Gastrocnemius medialis (tissue), 4 donors: Measurements from ENCODE around the gene EME2.

Experiments
- POLR2A ChIP-seq, 2 donors: fragments of 450-650 bp; IDR thresholded peaks; one replicate each; pipeline ENCODE4 v1.6.1; 2017; ENCODE audit warnings: antibody characterized with exemption in 2 of 2, mild to moderate bottlenecking in 2 of 2, moderate library complexity in 2 of 2
- TF ChIP-seq, protein P1 (sequence below), 5 experiments: fragments of 450-650 bp in 3 of 5; fragments of 200-600 bp in 2 of 5; sonication (generic) in 2 of 5; IDR thresholded peaks in 4 of 5; conservative IDR thresholded peaks in 1 of 5; 1 replicate in 4 of 5; 2 replicates in 1 of 5; pipeline ENCODE4 v1.5.1; 2016 to 2019; ENCODE audit warnings: antibody characterized with exemption in 5 of 5, mild to moderate bottlenecking in 3 of 5, moderate library complexity in 3 of 5

DNA sequence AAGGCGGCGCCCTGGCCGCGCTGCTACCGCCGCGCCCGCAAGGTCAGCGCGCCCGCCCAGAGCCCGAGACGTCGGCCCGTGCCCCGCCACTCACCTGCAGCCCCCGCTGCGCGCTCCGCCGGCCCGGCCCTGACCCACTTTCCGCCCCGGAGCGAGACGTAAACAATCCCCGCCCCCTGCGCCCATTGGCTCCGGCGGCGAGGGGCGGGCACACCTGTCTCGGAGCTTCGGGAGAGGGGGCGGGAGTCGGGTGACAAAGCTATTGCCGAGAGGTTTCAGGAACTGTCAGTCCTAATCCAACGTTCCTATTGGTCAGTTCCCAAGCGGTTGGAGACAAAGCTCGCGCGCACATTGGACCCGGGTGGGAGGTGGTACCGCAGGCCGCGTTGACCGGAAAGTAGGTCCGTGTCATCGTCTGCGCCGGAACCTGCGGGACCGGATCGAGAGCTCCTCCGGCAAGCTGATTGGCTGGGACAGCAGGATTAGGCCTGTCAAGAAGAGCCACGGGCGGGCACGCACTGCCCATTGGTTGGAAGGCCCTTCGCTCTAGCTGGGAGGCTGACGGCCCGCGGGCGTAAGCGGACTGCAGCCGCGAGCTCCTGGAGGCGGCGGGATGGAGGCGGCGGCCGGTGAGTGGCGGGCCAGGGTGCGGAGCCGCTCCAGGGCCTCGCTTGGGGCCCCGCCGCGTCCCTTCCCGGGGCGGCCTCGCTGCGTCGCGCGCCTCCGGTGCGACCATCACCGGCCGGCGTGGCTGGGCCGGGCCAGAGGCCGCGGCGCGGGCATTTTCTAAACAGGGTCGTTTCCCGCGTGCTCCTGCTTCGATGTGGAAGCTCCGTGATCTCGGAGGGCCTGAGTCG, 10.0 kb downstream of the EME2 start, which contains the start of the genes NUBP2 and SPSB3:
- TF ChIP-seq, protein P1, sequence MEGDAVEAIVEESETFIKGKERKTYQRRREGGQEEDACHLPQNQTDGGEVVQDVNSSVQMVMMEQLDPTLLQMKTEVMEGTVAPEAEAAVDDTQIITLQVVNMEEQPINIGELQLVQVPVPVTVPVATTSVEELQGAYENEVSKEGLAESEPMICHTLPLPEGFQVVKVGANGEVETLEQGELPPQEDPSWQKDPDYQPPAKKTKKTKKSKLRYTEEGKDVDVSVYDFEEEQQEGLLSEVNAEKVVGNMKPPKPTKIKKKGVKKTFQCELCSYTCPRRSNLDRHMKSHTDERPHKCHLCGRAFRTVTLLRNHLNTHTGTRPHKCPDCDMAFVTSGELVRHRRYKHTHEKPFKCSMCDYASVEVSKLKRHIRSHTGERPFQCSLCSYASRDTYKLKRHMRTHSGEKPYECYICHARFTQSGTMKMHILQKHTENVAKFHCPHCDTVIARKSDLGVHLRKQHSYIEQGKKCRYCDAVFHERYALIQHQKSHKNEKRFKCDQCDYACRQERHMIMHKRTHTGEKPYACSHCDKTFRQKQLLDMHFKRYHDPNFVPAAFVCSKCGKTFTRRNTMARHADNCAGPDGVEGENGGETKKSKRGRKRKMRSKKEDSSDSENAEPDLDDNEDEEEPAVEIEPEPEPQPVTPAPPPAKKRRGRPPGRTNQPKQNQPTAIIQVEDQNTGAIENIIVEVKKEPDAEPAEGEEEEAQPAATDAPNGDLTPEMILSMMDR (IDR thresholded peaks at IDR 0.05 in 4 of 5, conservative IDR thresholded peaks at IDR 0.05 in 1 of 5): peak in 2 of 5 experiments; percentile 20 to 49
- peak; percentile 76 to 93 for TF ChIP-seq POLR2A (IDR thresholded peaks at IDR 0.05)
